ENCODE measurements around the gene CFAP92. TPM values are rescaled to one million over a fixed set of nuclear protein-coding genes. Genes with fewer than 3 reads are reported as not detected.

The CFAP92 gene
- total and polyA plus RNA-seq, 2 donors (not counting 3 experiments of a cell fraction or from before 2014, with no cell fraction given) = 0.04 to 0.62 TPM

DNA sequence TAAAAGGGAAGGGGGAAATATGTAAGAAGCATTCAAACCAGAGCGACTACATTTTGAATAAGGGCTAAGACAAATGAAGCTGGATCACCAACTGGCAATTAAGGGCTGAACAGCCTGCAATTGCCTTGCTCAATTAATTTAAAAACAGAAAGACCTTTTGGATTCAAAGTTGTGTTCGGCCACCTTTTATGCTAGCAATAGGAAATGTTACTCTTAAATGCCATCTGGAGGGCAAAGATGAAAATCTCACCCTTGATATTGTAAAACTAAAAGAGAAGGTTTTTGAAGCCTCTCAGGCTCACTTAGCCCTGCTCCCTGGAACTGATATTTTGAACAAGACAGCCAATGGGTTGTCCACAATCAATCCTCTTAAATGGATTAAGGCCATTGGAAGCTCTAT, 70.3 kb downstream of the CFAP92 start:
- no peak for TF ChIP-seq POLR2AphosphoS5 (IDR thresholded peaks at IDR 0.05; ENCODE audit: insufficient read depth, low read depth, low read length)
- TF ChIP-seq, protein P1, sequence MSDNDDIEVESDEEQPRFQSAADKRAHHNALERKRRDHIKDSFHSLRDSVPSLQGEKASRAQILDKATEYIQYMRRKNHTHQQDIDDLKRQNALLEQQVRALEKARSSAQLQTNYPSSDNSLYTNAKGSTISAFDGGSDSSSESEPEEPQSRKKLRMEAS (IDR thresholded peaks at IDR 0.05; ENCODE audit: insufficient read depth, insufficient read length) = no peak
- TF ChIP-seq POLR2A (IDR thresholded peaks at IDR 0.05; ENCODE audit: low read depth, low read length) = no peak
- no peak for TF ChIP-seq JUN (IDR thresholded peaks at IDR 0.05; ENCODE audit: borderline replicate concordance, insufficient read depth, insufficient read length, low read depth)
- no peak for TF ChIP-seq FOS (IDR thresholded peaks at IDR 0.05; ENCODE audit: borderline replicate concordance, insufficient read depth, low read length)
- no peak for TF ChIP-seq MYC (IDR thresholded peaks at IDR 0.05; ENCODE audit: low read depth, low read length)
- TF ChIP-seq, protein P2, sequence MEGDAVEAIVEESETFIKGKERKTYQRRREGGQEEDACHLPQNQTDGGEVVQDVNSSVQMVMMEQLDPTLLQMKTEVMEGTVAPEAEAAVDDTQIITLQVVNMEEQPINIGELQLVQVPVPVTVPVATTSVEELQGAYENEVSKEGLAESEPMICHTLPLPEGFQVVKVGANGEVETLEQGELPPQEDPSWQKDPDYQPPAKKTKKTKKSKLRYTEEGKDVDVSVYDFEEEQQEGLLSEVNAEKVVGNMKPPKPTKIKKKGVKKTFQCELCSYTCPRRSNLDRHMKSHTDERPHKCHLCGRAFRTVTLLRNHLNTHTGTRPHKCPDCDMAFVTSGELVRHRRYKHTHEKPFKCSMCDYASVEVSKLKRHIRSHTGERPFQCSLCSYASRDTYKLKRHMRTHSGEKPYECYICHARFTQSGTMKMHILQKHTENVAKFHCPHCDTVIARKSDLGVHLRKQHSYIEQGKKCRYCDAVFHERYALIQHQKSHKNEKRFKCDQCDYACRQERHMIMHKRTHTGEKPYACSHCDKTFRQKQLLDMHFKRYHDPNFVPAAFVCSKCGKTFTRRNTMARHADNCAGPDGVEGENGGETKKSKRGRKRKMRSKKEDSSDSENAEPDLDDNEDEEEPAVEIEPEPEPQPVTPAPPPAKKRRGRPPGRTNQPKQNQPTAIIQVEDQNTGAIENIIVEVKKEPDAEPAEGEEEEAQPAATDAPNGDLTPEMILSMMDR (IDR thresholded peaks at IDR 0.05; ENCODE audit: extremely low read depth in 1 of 2, insufficient read depth in 1 of 2, low read depth in 1 of 2, low read length in 2 of 2) = no peak
- no peak for TF ChIP-seq EZH2 (IDR thresholded peaks at IDR 0.05; ENCODE audit: borderline replicate concordance, low read depth, low read length, severe bottlenecking)
- no peak for TF ChIP-seq GATA2 (IDR thresholded peaks at IDR 0.05; ENCODE audit: insufficient read depth, insufficient read length, low read depth, low read length)
- ChIA-PET POLR2A (no interaction called here), CTCF (interaction anchor here (1.8 kb wide), 1 partner anchor 9 kb away, joined by 5 read pairs; no protein-coding TSS in a partner anchor)
- BruUV-seq (replicated peaks) = no TSS peak
- no peak overlapping the region for H3K4me3 ChIP-seq (replicated peaks in 1 of 3; ENCODE audit: insufficient read depth in 1 of 3, low read depth in 1 of 3, low read length in 3 of 3)
- peaks cover 8% of the 10 kb centered on the region for H3K9me3 ChIP-seq (replicated peaks; ENCODE audit: control insufficient read depth, insufficient read depth, low read length)
- FAIRE-seq (no peak), DNase-seq (ENCODE audit: low read depth, low spot score) (no peak)
- no peak overlapping the region for H3K9ac ChIP-seq (replicated peaks; ENCODE audit: extremely low read depth, insufficient read depth, low read length)
- dilution Hi-C loops (cut with MboI; ENCODE audit: extremely low pct_ligation_motif_present, low sequenced_read_pairs) (loop anchor here (25.0 kb wide), 1 partner anchor 189 kb away; the partner anchor contains the start of gene RAB43), intact Hi-C loops (cut with micrococcal nuclease) (loop anchor here (5.0 kb wide), 1 partner anchor 46 kb away; the partner anchor contains the start of gene ACAD9)
- H4K20me1 ChIP-seq (replicated peaks; ENCODE audit: control insufficient read depth, extremely low read depth, insufficient read depth, low read length) = no peaks in the 10 kb centered on the region
- H3K79me2 ChIP-seq (ENCODE audit: control insufficient read depth, insufficient read depth, low read length) = no peaks in the 10 kb centered on the region
- no peak overlapping the region for H3K27ac ChIP-seq (ENCODE audit: insufficient read depth, low read depth, low read length)
- no peak overlapping the region for H2AFZ ChIP-seq (ENCODE audit: low read depth, low read length)
- H3K4me2 ChIP-seq (ENCODE audit: insufficient read depth, low read length) = no peak overlapping the region
- no peaks in the 10 kb centered on the region for H3K27me3 ChIP-seq (ENCODE audit: control insufficient read depth in 2 of 2, insufficient read depth in 2 of 2, low read length in 2 of 2)
- no peaks in the 10 kb centered on the region for H3K4me1 ChIP-seq (ENCODE audit: control insufficient read depth, extremely low read depth, insufficient read depth, low read length)
- no peaks in the 10 kb centered on the region for H3K36me3 ChIP-seq (ENCODE audit: control insufficient read depth in 2 of 2, extremely low read depth in 1 of 2, insufficient read depth in 2 of 2, low read length in 2 of 2)
- H3K9me1 ChIP-seq (replicated peaks; ENCODE audit: control insufficient read depth, extremely low read depth, insufficient read depth, low read length) = no peaks in the 10 kb centered on the region
